Hematopoietic multipotent progenitor cell treated with erythropoietin and hydrocortisone succinate and interleukin-3 and kit ligand, for 17 days (in vitro differentiated cells): Measurements from ENCODE around the gene IKZF3.

Experiments used
- DNase-seq: peaks from one replicate; pipeline ENCODE4 v3.0.0-alpha.2; 2015; ENCODE audit warnings: low spot score

The IKZF3 gene

DNA sequence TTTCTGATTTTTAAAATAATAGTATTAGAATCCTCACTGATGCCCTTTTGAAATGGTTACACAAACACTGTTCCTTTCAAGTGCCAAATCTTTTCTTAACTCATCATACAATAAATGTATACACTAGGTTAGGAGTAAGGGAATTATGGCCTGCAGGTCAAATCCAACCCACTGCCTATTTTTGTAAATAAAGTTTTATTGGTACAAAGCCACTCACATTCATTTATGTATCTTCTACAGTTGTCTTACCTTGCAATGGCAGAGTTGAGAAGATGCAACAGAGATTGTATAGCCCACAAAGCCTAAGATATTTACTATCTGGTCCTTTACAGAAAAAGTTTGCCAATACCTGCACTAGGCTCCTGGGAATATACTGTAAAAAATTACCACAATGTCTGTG, 47.8 kb downstream of the IKZF3 start:
- DNase-seq: no peak

DNA sequence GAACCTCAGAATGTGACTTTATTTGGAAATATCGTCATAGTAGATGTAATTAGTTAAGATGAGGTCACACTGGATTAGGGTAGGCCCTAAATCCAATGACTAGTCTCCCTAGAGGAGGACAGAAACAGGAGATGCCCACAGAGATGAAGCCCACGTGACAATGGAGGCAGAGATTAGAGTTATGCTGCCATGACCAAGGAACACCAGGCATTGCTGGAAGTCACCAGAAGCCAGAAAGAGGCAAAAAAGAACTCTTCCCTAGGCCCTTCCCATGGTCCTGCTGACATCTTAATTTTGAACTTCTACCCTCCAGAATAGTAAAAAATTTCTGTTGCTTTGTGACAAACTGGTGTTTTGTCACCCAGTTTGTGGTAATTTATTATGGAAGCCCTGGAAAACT, 49.6 kb downstream of the IKZF3 start:
- DNase-seq: no peak

DNA sequence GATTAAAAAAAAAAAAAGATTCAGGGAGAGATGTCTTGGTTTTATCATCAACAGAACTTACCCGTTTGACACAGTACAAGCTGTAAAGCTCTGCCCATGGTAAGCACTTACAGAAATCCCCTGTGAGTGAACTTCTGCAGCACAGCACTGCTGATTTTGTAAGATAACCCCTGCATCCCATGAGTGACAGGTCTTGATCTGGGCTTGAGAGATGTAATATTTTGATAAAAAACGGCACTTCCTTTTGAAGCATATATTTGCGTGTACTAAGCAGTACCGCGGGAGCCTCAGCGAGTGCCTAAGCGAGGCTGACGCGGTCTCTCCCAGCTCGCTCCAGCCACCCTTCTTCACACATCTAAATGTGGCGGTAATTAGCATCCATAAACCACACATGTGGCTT, 50.5 kb downstream of the IKZF3 start:
- DNase-seq: no peak

- DNase-seq: no peak
These were observed 51.6 kb downstream of the IKZF3 start for GRCh38 chr17:39812466-39812865.

DNA sequence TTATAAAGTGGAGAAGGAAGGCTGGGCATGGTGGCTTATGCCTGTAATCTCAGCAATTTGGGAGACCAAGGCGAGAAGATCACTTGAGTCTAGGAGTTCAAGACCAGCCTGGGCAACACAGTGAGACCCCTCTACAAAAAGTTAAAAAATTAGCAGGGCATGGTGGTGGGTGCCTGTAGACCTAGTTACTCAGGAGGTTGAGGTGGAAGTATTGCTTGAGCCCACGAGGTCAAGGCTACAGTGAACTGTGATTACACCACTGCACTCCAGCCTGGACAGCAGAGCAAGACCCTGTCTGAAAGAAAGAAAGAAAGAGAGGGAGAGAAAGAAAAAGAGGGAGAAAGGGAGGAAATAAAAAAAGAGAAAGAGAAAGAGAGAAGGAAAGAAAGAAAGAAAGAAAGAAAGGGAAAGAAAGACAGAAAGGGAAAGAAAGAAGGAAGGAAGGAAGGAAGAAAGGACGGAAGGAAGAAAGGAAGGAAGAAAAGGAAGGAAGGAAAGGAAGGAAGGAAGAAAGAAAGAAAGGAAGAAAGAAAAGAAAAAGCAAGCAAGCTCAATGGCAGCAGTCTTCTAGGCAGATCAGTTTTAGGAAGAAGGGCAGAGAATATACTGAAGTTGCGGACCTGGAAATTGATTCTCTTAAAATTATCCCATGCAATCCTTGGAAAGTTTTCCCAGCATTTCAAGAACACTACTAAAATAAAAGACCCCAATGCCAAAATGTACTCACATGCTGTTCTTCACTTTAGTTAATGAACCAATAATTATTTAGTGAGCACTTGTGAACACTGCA, 53.0 kb downstream of the IKZF3 start:
- DNase-seq: no peak

GRCh38 chr17:39809221-39809620, 54.9 kb downstream of the IKZF3 start:
- DNase-seq: no peak

DNA sequence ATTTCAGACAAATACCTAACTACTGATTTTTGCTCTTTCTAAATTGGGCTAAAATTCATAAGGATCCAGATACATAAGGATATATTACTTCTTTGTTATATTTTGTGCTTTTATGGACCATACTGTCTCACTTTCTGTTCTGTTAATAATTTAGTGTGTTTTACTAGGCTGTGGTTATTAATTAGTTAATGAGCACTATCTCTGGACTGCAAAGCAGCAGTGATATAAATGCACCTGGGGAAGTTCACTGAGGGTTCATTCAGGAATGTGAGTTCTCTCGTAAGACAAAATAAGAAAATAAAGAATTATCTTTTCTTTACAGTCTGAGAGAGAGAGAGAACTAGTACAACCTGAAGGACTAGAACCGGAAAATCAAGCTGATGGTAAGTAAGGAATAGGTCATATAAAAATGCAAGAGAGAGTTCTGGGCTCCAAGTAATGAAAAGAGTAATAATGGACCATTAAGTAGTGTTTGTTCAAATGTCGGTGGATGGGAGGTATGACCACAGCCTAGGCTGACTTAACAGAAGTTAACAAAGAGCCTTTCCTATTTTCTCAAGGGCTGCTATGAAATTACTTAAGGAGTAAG, 55.6 kb downstream of the IKZF3 start:
- no peak for DNase-seq

DNA sequence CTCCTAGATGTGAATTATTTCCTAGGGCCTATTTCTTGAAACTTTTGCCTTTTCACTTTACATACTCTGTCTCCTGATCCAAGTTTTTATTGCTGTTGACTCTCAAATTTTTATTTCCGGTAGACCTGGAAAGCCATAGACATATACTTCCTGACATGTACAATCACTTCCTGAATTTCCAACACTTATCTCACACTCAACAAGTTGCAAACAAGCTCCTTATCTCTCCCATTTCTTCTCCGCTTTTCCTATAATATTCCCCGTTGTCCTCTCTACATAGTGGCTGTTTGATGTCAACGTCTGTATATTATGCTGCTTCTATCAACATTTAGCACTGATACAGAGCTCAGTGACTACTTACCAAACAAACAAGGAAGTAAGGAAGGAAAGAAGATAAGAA, 59.3 kb downstream of the IKZF3 start:
- DNase-seq: no peak

DNA sequence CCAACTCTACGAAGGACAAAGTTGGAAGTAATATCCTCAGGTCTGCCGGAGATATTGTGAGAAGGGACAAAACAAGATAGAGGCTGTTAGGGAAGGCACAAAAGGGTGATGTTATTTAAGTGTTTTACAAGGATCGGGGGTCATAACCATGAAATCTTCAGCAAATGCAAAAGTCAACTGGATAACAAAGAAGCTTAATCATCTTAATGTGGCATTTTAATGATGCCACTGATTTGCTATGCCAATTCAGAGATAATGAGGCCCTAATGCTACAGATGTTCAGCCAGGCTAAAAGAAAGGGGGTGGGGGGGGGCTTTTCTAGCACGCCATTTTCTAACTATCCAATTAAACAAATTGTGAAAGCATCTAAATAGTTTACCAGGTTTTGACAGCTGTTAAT, 63.1 kb downstream of the IKZF3 start:
- DNase-seq: no peak

DNA sequence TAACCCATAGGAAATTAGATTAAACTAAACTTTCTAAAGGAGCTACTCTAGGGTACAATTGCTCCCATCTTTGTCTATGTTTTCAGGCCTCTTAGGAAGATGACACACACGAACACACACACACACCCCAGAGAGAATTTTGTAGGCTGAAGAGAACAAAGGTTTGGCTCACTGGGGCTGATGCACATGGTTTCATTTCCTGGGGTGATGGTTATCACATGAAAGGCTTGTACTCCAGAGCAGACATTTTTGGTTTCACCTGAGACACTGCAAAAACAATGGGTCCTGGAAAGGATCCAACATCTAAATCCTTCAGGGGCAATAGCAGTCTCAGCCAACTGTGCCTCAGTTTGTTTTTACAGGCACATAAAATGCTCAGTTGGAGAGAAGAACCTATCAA, 63.6 kb downstream of the IKZF3 start:
- no peak for DNase-seq

DNA sequence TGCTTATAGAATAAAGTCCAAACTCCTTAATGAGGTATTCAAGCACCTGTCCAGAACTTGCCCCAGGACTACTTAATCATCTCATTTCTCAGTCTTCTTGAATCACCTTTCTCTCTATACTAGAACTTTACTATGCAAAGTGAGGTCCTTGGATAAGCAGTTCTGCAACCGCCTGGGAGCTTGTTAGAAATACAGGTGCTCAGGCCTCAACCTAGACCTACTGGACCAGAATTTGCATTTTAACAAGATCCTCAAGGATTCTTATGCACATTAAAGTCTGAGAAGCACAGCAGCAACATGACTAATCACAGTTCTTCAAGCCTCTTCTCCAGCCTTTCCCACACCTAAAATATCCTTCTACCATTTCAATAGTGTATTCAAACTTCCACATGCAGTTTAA, 64.7 kb downstream of the IKZF3 start:
- no peak for DNase-seq

DNA sequence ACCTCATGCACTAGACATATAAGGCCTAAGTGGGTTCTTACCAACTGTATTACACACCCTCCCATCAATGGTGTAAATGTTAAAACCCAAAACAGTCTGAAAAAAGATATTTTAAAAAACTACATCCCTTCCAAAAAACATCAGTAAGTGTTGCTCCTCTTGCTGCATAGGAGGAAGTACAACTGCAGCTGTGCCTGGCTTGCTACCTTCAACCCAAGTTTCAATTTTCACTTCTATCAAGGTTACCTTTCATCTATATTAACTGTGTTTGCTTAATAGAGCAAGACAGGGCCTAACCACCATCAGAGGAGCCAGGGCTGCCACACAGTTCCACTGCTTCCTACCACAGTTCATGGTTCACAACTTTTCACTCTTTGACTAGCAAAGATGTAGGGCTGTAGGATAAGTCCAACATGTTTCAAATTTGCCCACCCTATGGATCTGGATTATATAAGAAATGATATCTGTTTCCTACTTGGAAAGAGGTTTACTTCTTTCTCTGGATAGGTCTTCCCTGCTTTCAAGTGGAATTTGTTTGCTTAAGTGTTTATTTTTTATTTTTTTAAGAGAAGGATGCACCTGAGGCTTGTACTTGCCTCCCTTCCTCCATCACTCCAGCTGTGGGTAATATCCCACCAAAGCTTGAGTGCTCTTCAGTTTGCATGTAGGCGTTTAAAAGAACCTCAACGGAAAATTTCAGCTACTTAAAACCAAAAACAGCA, 69.7 kb downstream of the IKZF3 start:
- DNase-seq: no peak

GRCh38 chr17:39793301-39793872, 70.7 kb downstream of the IKZF3 start:
- no peak for DNase-seq

- no peak for DNase-seq
These were observed 71.4 kb downstream of the IKZF3 start for GRCh38 chr17:39792526-39793221.

- no peak for DNase-seq
These were observed 72.8 kb downstream of the IKZF3 start for GRCh38 chr17:39791111-39791992.

GRCh38 chr17:39787743-39788484, 76.2 kb downstream of the IKZF3 start:
- DNase-seq: no peak

DNA sequence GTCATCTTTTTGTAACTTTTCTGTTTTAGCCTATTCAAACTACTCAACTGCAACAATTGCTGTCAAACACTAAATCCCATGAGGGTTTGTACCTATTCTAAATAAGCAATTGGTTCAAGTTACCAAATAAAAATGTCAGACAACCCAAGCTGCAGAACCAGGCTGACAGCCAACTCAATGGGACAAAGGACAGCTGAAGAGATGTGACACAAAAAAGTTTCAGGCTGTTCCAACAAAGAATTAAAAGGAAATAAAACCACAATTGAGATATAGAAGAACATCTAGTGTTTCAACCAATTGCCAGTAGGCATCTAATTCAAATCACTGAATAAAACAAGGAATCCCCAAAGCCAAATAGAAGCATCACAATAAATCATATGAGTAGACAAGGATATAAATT, 77.1 kb downstream of the IKZF3 start:
- DNase-seq: no peak

DNA sequence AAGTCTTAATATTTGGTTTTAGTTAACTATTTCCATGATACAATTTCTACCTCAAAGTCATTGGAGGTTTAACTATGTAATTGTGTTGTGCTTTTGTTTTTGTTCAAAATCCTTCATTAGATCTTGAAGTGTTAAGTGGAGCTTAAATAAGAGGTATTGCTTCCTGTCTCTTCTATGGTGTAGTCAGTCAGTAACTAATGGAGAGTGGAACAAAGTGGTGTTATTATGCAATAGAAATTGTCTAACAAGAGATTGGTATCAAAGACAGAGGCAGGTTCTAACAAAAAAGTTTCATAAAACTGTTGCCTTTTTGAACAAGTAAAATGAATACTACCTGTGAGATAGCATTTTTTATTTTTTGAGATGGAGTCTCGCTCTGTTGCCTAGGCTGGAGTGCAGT, 81.1 kb downstream of the IKZF3 start:
- DNase-seq: no peak

DNA sequence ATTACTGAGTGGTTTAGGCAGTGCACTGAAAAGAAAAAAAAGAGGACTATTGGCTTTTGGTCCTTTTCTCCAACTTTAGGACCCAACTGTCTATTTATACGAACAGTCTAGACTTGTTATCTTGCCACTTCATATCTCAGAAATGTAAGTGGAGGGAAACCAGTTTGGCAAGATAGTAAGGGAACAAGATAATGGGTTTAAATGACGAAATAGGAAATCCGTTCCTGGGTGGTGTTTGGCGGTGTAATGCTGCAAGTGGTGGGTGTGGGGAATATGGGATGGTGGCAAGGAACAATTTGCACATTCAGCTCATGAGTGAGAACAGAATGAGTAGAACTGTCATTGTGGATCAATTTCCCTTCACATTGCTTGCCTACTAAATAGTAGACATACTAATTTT, 81.6 kb downstream of the IKZF3 start:
- no peak for DNase-seq

DNA sequence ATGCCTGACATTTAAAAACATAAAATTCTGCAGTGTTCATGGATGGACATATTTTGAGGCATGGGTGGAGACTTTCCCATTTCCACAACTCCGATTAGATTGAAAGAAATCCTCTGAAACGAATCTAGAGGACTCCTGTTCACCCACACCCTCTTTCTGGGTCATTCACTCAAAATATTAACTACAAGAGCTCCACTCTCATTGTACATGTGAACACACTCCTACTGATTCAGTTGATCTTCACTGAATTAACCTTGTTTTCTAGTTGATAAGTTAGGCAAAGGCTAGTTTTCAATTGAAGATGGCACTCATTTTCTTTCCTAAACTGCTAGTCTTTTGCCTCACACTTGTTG, 82.3 kb downstream of the IKZF3 start:
- DNase-seq: no peak
